GM23338 (cell line): ENCODE results near the gene HERPUD1. TPM values are rescaled to one million over a fixed set of nuclear protein-coding genes. Genes with fewer than 3 reads are reported as not detected.

Source experiments
- ATAC-seq: fragments of 200-7000 bp; cut with Tn5 transposase; 3 replicates; pipeline ENCODE4 v1.9.1; 2020
- DNase-seq: peaks from one replicate; pipeline ENCODE4 v3.0.0-alpha.2; 2015; ENCODE audit warnings: low spot score
- H2AFZ ChIP-seq: fragments of 200-600 bp; sonication (generic); 2 replicates; pipeline ENCODE4 v1.8.0; 2016; ENCODE audit warnings: antibody characterized with exemption, mild to moderate bottlenecking, moderate library complexity
- H3F3A ChIP-seq: fragments of 200-600 bp; sonication (generic); replicated peaks from 2 replicates; pipeline ENCODE4 v1.8.0; 2017; ENCODE audit warnings: antibody characterized with exemption, mixed run types, low read depth
- H3K27ac ChIP-seq: fragments of 200-600 bp; sonication (generic); 2 replicates; pipeline ENCODE4 v1.6.1; 2016; ENCODE audit warnings: low read depth
- H3K27me3 ChIP-seq: fragments of 200-600 bp; sonication (generic); 2 replicates; pipeline ENCODE4 v1.8.0; 2016; ENCODE audit warnings: mild to moderate bottlenecking, mixed run types, moderate library complexity; ENCODE audit not compliant: insufficient read depth
- H3K36me3 ChIP-seq: fragments of 200-600 bp; sonication (generic); 2 replicates; pipeline ENCODE4 v1.8.0; 2016; ENCODE audit warnings: mild to moderate bottlenecking; ENCODE audit not compliant: insufficient read depth
- H3K4me1 ChIP-seq: fragments of 200-600 bp; sonication (generic); 2 replicates; pipeline ENCODE4 v1.8.0; 2016; ENCODE audit warnings: mild to moderate bottlenecking, moderate library complexity; ENCODE audit not compliant: insufficient read depth
- H3K4me2 ChIP-seq: fragments of 200-600 bp; sonication (generic); 2 replicates; pipeline ENCODE4 v1.7.1; 2017; ENCODE audit warnings: mixed run types
- H3K4me3 ChIP-seq: fragments of 200-600 bp; sonication (generic); 2 replicates; pipeline ENCODE4 v1.6.1; 2016; ENCODE audit warnings: mixed run types
- H3K79me2 ChIP-seq: fragments of 200-600 bp; sonication (generic); replicated peaks from 2 replicates; pipeline ENCODE4 v1.8.0; 2017; ENCODE audit warnings: mild to moderate bottlenecking; ENCODE audit not compliant: insufficient read depth
- H3K9me2 ChIP-seq: fragments of 200-600 bp; sonication (generic); 2 replicates; pipeline ENCODE4 v1.8.0; 2017; ENCODE audit not compliant: insufficient read depth
- H4K20me1 ChIP-seq: fragments of 200-600 bp; sonication (generic); replicated peaks from 2 replicates; pipeline ENCODE4 v1.8.0; 2017; ENCODE audit warnings: mild to moderate bottlenecking; ENCODE audit not compliant: insufficient read depth
- H3K27ac Mint-ChIP-seq: 2 replicates; pipeline ENCODE4 v1.8.0; 2020; ENCODE audit warnings: inconsistent platforms, mild to moderate bottlenecking, moderate library complexity, mixed read lengths
- H3K27me3 Mint-ChIP-seq: 3 replicates; pipeline ENCODE4 v1.8.0; 2022; ENCODE audit warnings: low read depth, mild to moderate bottlenecking, moderate library complexity, mixed read lengths, inconsistent platforms; ENCODE audit not compliant: insufficient read depth, poor library complexity
- H3K36me3 Mint-ChIP-seq: 3 replicates; pipeline ENCODE4 v1.8.0; 2021; ENCODE audit warnings: low read depth, mild to moderate bottlenecking, inconsistent platforms, moderate library complexity, mixed read lengths
- H3K4me1 Mint-ChIP-seq: 3 replicates; pipeline ENCODE4 v1.8.0; 2020; ENCODE audit warnings: mild to moderate bottlenecking, inconsistent platforms, mixed read lengths
- H3K4me3 Mint-ChIP-seq: 3 replicates; pipeline ENCODE4 v1.8.0; 2021; ENCODE audit warnings: moderate library complexity, mild to moderate bottlenecking, inconsistent platforms, mixed read lengths
- H3K9me3 Mint-ChIP-seq: 3 replicates; pipeline ENCODE4 v1.8.0; 2020; ENCODE audit warnings: moderate library complexity, mild to moderate bottlenecking, inconsistent platforms, mixed read lengths
- CREB1 ChIP-seq: fragments of 250-450 bp; sonication (Bioruptor Pico); IDR thresholded peaks from 2 replicates; pipeline ENCODE4 v1.5.0; 2020; ENCODE audit warnings: low read depth, mild to moderate bottlenecking, moderate library complexity
- CTCF ChIP-seq, 2 experiments: fragments of 200-600 bp in 1 of 2; sonication (generic) in 1 of 2; conservative IDR thresholded peaks; 2 replicates each; pipeline versions ENCODE4 v1.5.1 to v1.6.1; 2016 to 2017; ENCODE audit warnings: antibody characterized with exemption in 2 of 2, low read depth in 2 of 2, mild to moderate bottlenecking in 2 of 2, moderate library complexity in 1 of 2
- ETS1 ChIP-seq: IDR thresholded peaks from 2 replicates; pipeline ENCODE4 v1.6.1; 2016; ENCODE audit warnings: antibody characterized with exemption
- EZH2 ChIP-seq: fragments of 200-600 bp; sonication (generic); IDR thresholded peaks from one replicate; pipeline ENCODE4 v1.8.0; 2017; ENCODE audit warnings: antibody characterized with exemption, mild to moderate bottlenecking, low read depth; ENCODE audit not compliant: unreplicated experiment
- EZH2phosphoT487 ChIP-seq: fragments of 200-600 bp; sonication (generic); IDR thresholded peaks from one replicate; pipeline ENCODE4 v1.8.1; 2018; ENCODE audit warnings: antibody characterized with exemption; ENCODE audit not compliant: unreplicated experiment
- JUNB ChIP-seq: IDR thresholded peaks from one replicate; pipeline ENCODE4 v1.6.1; 2016; ENCODE audit warnings: antibody characterized with exemption; ENCODE audit not compliant: unreplicated experiment
- NANOG ChIP-seq: IDR thresholded peaks from 2 replicates; pipeline ENCODE4 v1.6.1; 2016; ENCODE audit warnings: antibody characterized with exemption, borderline replicate concordance
- POLR2AphosphoS5 ChIP-seq: IDR thresholded peaks from 2 replicates; pipeline ENCODE4 v1.6.1; 2016; ENCODE audit warnings: antibody characterized with exemption, low read depth
- REST ChIP-seq: IDR thresholded peaks from one replicate; pipeline ENCODE4 v1.6.1; 2018; ENCODE audit warnings: antibody characterized with exemption; ENCODE audit not compliant: unreplicated experiment
- STAT1 ChIP-seq: IDR thresholded peaks from one replicate; pipeline ENCODE4 v1.6.1; 2016; ENCODE audit warnings: antibody characterized with exemption; ENCODE audit not compliant: unreplicated experiment
- ZNF114 ChIP-seq: fragments of 250-450 bp; sonication (Bioruptor Pico); IDR thresholded peaks from 2 replicates; pipeline ENCODE4 v1.5.0; 2020; ENCODE audit warnings: mild to moderate bottlenecking, moderate library complexity
- ZNF331 ChIP-seq: fragments of 250-450 bp; sonication (Bioruptor Pico); IDR thresholded peaks from 2 replicates; pipeline ENCODE4 v1.5.0; 2020; ENCODE audit warnings: low read depth, mild to moderate bottlenecking, moderate library complexity
- ZNF462 ChIP-seq: fragments of 250-450 bp; sonication (Bioruptor Pico); IDR thresholded peaks from 2 replicates; pipeline ENCODE4 v1.5.0; 2020; ENCODE audit warnings: mild to moderate bottlenecking, moderate library complexity
- polyA plus RNA-seq: library from polyadenylated mRNA; unstranded; fragments of >200 nt; fragmentation: Nextera tagmentation; extraction: Ambion mirVana; gene quantifications from 2 replicates; pipeline ENCODE4 v1.2.1, GENCODE V29; 2016
- total RNA-seq: library from RNA; depleted of rRNA; stranded (reverse); fragments of >200 nt; shearing (Covaris generic); gene quantifications from 2 replicates; pipeline ENCODE4 v1.2.3, GENCODE V29; 2014

Gene HERPUD1
- total and polyA plus RNA-seq, 2 experiments from 2014 or later, result 41.1 to 44.1 TPM

DNA sequence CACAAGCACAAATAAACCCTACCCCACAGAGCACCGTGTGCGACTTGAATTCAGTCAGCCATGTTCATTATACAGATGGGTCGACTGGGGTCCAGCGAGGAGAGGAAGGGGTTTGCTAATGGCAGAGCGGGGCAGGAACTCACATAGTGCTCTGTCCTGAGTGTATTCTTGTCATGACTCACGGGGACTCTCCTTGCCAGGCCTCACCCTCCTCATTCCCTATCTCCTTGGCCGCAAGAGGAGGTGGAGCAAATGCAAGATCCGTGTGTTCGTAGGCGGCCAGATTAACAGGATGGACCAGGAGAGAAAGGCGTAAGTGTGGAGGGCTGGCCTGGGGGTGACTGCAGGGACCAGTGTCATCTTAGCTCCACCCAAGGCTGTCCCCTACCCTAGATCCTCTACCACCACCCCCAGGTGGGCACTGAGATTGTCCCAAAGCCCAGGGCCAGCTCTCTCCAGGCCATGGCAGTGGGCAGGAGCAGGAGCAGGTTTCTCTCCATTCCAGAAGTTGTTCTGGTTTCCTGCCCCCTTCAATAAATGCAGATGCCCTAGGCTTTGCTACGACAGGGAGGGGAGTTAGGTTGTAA lies 37.5 kb upstream of the HERPUD1 start:
- no peak overlapping the region for H3K4me2 ChIP-seq
- no peak for DNase-seq
- H3F3A ChIP-seq, result no peaks in the 10 kb centered on the region
- peaks cover 4% of the 10 kb centered on the region for H3K27me3 Mint-ChIP-seq
- no peak overlapping the region for H3K27ac ChIP-seq
- no peaks in the 10 kb centered on the region for H3K36me3 Mint-ChIP-seq
- H4K20me1 ChIP-seq, result no peaks in the 10 kb centered on the region
- no peaks in the 10 kb centered on the region for H3K36me3 ChIP-seq
- no peaks in the 10 kb centered on the region for H3K4me1 ChIP-seq
- H2AFZ ChIP-seq, result no peak overlapping the region
- H3K79me2 ChIP-seq, result no peaks in the 10 kb centered on the region
- no peak overlapping the region for H3K4me3 ChIP-seq
- H3K4me3 Mint-ChIP-seq, result no peak overlapping the region
- no peaks in the 10 kb centered on the region for H3K9me2 ChIP-seq
- ATAC-seq, result no peak
- H3K27ac Mint-ChIP-seq, result no peak overlapping the region
- H3K4me1 Mint-ChIP-seq, result no peaks in the 10 kb centered on the region
- TF ChIP-seq POLR2AphosphoS5 (no peak), REST (no peak), STAT1 (no peak), EZH2 (no peak), CTCF (conservative IDR thresholded peaks at IDR 0.05; ENCODE audit: low read depth in 2 of 2) (no peak), EZH2phosphoT487 (no peak), CREB1 (CRISPR knock-in tag) (no peak), JUNB (no peak), ZNF331 (CRISPR knock-in tag) (no peak), ZNF114 (no peak), ZNF462 (CRISPR knock-in tag) (no peak), ETS1 (no peak), NANOG (no peak)
- H3K9me3 Mint-ChIP-seq, result no peaks in the 10 kb centered on the region
- H3K27me3 ChIP-seq, result no peaks in the 10 kb centered on the region
